ENCODE data around the gene NUDCD3.

The NUDCD3 gene

DNA sequence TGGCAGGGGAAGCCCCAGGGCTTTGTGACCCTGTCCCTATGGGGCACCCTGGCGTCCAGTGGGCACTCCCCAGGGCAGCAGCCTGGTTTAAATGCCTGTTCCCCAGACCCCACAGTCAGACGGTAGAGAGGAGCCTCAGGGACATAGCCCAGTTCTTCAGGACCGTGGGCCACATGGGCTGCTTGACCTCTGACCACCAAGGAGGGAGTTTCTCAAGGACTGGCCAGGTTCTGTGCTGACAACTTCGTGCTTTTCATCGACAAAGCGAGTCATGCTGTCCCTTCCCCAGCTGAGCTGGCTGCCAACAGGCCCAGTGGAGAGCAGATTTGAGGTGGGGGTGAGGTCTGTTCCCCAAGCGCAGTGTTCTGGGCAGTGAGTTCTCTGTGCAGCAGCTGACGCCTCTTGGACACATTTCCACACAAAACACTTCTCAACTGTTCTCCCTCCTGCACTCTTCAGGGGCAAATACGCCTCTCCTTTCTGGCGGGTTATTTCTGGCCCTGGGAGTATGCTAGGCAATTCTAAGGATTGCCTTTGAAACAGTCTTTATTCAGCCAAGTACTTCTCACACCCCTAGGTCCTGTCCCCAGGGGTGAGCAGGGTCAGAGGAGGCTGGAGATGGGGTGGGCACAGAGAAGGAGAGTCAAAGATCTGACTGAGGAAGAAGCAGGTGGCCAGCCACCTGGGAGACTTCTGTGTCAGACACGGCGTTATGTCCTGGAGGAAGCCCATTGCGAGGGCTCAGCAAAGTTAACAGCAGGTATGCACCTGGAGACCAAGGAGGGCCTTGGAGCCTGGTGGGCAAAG lies 107.8 kb downstream of the NUDCD3 start:
- no peak for DNase-seq (ENCODE audit: low read depth)

DNA sequence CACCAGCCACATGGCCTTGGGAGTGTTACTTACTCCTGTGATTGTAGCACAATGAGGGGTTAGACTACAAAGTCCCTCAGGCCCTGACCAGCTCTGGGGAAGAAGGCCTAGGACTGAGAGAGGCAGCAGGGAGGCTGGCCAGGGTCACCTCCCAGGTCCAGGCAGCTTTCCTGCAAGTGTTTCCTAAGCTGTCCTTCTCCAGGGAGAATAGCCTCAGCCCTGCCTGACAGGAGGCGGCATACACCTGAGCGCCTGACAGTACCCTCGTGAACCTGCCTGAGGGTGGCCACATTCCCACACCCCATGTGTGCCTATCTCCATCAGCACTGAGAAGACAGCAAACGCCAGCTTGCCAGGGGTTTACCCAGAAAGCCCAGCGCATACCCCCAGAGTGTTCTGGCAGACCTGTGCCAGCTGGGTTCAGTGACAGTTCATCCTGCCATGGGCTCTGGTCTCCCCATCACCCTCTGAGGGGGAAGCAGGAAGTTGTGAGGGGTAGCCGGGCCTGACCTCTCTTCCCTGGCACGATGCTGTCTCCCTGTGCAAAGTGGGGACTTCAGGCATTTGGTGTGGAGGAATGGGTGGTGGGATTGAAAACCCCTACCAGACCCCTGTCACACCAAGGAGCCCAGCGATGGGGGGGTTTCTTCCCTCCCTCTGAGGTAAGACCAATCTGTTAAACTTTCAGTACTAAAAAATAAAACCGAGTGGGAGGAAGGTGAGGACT lies 108.8 kb downstream of the NUDCD3 start:
- DNase-seq (ENCODE audit: low read depth) = no peak

DNA sequence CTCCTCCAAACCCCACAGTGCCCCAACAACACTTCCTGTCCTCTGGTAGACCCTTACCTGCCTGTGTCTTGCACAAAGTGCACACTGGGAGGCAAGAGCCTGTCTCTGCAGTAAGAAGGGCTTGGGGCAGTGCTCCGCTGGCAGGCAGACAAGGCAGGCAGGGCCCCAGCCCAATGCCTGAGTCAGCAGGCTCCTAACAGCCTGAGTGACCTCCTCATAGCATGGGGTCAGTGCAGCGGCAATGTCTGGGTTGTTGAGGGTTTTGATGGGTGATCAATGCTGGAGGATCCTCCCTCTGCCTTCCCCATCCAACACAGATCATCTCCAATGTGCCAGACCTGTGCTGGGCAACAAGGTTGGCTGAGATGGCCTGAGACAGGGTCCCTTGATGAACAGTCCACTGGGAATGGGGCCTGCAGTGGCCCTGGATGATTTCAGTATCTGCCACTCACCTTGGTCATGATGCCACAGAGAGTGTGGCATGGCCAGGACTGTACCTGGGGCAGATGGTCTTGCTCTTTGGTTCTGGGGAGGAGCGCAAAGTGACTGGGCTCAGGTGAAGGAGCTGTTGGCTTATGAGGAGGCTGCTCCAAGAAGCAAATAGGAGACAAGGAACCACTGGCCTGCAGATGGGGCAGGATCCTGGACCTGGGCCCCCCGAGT lies 109.5 kb downstream of the NUDCD3 start:
- no peak for DNase-seq (ENCODE audit: low read depth)

DNA sequence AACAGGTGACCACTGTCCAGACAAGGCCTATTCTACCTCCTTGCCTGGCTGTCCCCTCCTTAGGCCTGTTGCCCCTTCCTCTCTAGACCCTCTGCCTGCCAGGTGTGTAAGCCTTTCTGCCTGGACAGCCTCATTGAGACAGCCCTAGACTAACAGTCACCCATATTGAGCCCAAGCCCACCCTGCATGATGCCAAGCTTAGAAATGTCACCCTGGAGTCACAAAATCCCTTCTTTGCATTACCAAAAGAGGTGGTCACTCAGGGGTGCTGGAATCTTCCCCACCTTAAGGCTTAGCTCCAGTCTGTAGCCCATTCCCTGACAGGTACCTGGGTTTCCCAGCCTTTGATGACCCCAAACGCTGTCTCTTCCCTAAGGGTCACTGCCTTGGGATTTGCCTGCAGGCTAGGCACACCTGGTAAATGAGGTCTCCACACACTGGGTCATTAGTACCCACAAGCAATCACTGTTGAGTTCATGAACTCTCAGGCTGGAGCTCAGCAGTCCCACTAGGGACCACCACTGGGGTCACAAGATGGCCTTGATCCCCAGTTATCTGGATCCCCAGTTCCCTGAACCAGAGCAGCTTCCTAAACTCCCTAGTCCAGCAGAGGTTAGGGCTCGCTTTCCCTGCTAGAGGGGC lies 110.1 kb downstream of the NUDCD3 start:
- DNase-seq (ENCODE audit: low read depth) = no peak

DNA sequence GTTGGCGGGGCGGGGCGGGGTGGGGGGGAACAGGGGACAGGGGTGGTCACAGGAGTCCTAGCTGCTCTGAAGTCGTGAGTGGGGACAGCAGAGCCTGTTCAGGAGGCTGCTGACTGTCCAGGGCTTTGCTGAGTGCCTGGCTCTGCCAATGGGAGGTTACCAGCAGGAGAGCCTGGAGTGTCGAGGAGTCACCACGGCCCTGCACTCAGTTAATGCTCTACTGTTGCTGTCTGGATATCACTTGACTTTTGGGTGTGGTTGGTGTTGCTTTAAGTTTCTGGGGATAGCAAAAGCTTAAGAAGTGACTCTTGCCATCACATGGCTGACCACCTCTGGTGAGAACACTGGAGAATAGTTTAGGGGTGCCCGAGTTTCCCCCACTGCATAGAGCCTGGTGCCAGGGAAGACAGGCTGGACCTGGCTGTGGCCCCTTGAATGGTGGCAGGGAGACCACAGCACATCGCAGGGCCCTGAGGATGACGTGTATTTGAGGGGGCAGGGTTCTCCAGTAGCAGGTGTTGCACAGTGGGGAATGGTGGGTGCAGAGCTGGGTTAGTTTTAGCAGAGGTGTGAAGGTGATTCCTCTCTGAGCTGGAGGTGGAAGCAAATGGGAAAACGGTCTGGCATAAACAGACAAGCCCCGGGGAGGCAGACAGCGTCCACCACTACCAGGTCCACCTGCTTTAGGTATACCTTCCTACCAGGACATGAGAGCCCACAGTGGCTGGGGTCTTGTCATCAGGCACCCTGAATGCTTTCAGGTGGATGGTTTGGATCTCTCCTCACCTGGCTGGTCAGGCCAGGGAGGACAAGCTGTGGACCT lies 110.9 kb downstream of the NUDCD3 start:
- no peak for DNase-seq (ENCODE audit: low read depth)

DNA sequence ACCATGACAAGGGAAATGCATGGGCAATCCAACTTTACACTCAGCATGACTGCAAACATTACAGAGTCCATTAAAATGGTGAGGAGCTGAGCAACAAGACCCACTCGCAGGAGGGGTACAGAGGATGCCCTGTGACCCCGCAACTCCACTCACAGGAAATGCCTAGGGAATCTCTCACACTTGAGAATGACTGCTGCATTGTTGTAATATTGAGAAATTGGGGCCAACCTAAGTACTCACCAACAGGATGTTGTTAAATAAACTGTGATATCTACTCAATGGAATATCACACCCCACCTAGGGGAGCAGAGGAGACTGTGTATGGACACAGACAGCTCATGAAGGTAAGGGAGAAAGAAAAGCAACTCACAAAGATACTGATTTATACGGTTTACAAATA lies 111.7 kb downstream of the NUDCD3 start:
- DNase-seq (ENCODE audit: low read depth) = no peak

DNA sequence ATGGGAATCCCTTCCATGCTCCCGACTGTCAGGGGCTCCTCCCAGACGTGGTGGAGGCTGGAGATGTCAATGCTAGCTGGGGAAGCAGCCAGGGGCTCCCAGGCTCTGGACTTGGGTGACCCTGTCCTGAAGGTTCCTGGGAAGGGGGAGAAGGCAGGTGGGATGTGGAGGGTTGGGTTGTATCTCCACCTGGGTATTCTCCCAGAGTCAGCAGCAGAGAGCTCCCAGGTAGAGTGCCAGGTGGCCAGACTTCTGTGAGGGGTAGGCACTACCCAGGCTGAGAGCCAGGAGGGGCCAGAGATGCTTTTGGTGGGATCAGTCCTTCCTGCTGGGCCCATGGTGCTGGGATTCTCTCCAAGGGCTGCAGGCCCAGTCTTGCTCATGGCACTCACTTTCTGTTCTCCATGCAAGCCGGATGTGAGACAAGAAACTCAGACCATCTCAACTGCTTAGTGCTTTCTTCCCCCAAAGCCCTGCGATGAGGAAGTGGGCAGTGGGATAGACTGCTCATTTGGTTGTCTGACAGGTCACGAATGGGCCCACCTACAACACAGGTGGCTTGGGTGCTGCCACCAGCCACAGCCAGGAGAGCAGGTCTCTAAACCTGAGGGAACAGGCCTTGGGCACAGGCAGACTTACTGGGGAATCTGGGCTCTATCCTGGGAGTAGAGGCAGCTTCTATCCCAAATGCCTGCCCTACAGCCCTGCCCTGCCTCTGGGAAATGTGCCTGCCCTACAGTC lies 112.6 kb downstream of the NUDCD3 start:
- no peak for DNase-seq (ENCODE audit: low read depth)

DNA sequence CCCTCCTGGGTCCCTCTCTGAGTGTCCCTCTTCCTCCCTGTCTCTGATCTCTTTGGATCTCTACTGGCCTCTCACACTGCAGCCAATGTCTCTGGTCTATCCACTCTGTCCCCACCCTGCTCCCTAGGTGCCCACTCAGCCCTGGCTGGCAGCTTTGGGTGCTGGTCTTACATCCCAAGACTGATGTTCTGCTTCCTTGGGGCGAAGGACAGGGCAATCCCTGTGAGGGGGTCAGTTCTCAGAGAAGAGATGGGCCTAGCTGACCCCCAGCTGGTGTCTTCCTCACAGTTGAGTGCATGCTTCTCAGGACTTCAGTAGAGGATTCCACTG lies 113.4 kb downstream of the NUDCD3 start:
- no peak for DNase-seq (ENCODE audit: low read depth)

DNA sequence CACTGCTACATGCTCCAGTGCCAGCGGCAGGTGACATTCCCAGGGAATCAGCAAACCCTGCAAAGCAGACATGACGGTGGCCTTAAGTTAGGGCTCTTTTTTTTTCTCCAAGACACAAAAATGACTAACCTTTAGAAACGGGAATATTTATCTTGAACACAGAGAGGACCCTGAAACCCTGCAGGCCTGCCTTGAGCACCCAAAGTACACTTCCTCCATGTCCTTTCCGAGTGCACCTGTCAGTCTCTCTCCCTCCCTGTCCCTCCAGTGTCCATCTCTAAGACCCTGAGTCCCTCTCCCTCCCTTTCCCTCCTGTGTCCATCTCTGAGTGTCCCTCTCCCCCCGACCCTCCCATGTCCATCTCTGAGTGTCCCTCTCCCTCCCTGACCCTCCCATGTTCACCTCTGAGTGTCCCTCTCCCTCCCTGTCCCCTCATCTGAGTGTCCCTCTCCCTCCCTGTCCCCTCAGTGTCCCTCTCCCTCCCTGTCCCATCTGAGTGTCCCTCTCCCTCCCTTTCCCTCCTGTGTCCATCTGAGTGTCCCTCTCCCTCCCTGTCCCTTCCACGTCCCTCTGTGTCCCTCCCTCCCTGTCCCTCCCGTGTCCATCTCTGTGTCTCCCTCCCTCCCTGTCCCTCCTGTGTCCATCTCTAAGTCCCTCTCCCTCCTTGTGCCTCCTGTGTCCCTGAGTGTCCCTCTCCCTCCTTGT lies 113.9 kb downstream of the NUDCD3 start:
- no peak for DNase-seq (ENCODE audit: low read depth)

DNA sequence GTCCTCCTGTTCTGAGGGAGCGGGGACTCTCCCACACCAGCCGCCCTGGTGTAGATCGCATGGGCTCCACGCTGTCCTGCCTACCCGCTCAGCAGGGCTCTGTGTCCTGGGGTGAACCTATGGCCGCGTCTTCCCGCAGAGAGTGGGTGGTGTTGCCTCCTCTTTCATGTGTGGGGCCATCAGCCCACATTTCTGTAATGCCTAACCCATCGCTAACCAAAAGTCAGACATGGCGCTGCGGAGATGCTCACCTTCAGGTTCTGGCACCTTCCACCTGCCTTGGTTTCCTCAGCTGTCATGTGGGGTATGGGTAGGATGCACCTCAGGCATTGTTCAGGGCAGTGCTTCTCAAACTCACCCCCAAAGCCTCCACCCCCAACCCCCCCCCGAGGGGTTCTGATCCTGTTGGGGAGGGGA lies 114.5 kb downstream of the NUDCD3 start:
- DNase-seq (ENCODE audit: low read depth) = no peak

DNA sequence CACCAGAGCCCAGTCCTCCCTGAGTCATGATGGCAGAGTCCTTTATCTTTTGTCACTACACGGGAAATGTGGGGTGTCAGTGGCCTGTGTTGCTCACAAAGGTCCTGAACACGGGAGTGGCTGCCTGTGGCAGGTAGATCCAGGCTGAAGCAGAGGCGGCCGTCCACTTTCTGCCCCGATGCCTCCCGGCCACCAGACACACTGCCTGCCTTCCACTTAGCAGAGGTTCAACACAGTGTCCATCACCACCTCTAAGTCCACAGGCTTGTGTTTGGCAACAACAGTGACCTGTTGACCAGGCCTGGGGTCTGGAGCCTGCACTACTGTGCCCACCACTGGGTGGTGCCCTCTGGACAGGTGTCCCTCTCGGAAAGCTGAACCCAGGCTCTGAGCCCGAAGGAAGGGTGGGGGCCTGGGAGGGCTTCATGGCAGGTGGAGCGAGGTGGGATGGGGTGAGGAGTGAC lies 115.2 kb downstream of the NUDCD3 start:
- DNase-seq (ENCODE audit: low read depth) = no peak

DNA sequence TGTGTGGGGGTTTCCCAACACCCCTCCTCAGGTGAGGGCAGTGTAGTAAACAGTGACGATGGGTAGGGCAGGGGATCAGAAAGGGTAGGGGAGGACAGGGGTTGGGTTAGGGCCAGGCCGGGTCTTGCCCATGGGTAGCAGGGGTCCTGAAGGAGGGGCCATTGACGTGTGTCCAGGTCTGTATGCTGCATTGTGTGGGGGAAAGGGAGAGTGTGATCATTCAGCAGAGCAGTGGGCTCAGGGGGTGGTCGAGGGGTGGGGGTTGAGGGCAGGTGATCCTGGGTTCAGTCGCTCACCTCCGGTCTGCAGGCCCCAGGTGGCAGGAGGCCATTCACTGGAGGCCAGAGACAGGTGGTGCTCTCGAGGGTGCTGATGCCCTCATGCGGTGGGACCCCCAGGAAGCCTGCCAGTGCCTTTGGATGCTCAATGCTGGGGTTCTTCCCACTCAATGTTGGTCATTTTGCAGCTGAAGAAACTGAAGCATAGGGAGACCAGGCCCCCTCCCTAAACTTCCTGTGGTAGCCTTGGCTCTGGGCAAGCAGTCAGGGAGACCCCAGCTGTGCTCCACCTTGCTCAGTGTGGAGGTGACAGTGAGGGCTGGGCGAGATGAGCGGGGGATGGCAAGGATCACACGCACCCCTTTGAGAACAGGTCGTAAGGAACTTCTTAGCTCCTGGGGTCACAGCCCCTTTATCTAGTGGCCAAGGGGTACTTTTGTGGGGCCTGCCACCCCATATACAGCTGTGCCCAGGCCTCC lies 116.3 kb downstream of the NUDCD3 start:
- DNase-seq (ENCODE audit: low read depth) = no peak

DNA sequence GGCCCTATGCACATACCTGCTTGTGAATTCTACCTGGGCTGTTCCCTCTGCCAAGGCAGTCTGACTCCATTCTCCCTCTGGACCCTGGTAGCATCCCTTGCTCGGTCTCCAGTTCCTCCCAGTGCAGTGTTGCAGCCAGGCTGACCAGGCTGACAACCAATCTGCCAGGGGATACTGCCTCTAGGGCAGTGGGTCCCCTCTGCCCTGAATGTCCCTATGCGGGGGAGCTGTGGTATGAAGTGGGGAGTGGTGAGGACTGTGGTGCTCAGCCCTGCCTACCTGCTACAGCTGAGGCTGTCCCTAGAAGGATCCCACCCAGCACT lies 117.1 kb downstream of the NUDCD3 start:
- no peak for DNase-seq (ENCODE audit: low read depth)

DNA sequence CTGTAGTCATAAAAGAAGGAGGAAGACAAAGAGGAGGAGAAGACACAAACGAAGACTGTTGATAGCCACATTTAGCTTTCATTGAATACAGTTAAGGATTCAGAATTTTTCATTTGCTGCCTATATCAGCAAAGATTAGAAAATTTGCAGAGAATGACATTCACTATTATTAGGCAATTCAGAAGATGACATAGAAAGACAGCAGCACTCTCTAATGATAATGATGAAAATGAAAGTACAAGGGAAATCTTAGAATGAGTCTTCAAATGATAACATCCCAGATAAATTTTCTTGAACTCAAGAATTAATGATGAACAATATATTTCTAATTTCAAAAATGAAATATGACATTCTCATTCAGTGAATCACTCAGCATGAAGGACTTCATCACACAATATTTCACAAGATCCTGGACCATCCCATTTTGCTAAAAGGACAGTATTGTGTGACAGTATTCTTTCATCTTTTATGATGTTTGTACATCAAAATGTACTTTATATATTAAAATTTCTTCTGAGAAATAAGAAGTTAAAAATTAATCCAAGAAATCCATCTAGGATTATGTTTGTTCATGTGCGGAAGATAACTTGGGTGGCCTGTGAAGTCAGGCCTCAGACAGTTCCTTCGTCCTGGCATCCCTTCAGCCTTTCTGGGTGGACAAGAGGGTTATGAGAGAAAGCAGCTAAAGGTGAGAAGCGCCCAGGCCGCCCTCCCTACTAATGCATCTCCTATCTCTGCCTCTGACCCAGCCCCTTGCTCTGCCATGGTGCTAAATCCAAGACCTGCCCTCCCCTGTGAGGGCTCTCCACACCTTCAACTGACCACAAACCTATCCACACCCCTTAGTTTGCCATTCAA lies 117.7 kb downstream of the NUDCD3 start:
- no peak for DNase-seq (ENCODE audit: low read depth)

DNA sequence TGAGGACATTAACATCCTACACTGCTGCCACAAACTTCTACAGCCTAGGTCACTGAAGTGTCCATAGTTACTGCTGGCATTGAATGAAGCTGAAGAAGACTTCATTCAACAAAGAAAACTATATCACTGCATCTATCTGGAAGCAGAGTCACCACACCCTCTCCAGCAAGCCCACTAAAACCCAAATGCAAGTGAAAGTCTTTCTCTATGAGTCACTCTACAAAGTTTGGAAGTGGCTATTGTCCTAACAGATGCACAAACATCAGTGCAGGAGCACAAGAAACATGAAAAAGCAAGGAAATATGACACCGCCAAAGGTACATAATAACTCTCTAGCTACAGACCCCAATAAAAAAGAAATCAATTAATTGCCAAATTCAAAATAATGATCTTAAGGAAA lies 121.6 kb downstream of the NUDCD3 start:
- no peak for DNase-seq (ENCODE audit: low read depth)

DNA sequence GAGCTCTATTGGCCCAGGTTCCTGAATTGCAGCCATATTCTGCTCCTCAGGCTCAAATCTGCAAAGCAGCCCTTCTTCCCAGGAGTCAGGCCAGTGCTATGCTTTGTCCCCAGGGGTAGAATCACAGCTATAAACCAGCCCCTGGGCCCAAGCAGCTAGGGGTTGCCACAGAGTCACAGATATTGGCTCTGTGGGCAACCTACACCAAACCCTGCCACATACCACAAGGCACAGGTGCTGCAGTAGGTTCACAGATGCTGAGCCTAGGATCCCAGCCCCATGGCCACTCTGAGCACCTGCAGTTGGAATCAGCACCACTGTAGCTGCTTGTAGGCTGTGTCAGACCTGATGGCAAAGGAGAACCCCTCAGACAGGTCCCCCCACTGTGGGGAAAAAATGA lies 122.0 kb downstream of the NUDCD3 start:
- DNase-seq (ENCODE audit: low read depth) = no peak

DNA sequence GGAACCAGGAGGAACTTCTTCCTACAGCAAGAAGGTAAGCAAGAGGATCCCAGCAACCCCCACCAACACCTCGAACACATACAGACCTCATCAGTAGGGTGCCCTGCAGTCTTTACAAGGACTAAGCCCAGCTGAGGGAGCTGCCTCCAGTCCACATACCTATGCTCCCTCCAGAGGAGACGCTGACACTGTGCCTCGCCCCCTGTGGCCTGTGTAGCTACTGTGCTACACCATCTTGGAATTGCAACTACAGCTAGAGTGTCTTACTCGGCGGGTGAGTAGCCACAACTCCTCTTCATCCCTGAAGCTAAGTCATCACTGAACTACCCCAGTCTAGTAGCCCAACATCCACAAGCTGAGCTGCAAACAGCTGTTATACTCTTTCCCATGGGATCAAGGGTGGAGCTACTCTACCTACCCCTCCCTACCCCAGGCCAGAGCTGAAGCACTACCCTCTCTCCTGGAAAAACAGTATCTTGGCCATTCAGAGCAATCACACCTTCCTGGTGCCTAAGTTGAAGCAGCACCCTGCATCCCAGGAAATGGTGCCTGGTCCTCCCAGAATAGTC lies 122.9 kb downstream of the NUDCD3 start:
- DNase-seq (ENCODE audit: low read depth) = no peak

DNA sequence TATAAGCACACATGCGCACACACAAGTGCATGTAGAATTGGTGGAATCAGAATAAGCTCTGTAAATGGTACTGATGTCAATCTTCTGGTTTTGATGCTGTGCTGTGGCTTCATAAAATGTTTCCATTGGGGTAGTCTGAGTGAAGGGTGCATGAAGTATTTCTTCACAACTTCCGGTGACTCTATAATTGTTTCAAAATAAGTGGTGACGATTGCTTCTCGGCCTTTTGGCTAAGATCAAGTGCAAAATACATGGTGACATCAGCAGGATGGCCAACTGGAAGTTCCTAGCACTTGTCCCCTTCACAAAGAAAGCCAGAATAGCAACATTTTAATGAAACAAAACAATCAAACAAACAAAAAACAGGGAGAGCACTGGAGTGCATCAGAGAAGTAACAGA lies 123.5 kb downstream of the NUDCD3 start:
- DNase-seq (ENCODE audit: low read depth) = no peak

DNA sequence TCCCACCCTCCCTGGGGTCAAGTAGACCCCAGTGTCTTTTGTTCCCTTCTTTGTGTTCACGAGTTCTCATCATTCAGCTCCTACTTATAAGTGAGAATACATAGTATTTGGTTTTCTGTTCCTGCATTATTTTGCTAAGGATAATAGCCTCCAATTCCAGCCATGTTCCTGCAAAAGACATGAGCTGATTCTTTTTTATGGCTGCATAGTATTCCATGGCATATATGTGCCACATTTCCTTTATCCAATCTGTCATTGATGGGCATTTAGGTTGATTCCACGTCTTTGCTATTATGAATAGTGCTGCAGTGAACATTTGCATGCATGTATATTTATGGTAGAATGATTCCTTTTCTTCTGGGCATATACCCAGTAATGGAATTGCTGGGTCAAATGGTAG lies 136.8 kb downstream of the NUDCD3 start:
- DNase-seq (ENCODE audit: low read depth) = no peak
